Femur (tissue), 1 donor: Measurements from ENCODE around the gene CCNK.

ENCODE experiments used
- DNase-seq: peaks from one replicate; pipeline ENCODE4 v3.0.0-alpha.2; 2017

The CCNK gene

DNA sequence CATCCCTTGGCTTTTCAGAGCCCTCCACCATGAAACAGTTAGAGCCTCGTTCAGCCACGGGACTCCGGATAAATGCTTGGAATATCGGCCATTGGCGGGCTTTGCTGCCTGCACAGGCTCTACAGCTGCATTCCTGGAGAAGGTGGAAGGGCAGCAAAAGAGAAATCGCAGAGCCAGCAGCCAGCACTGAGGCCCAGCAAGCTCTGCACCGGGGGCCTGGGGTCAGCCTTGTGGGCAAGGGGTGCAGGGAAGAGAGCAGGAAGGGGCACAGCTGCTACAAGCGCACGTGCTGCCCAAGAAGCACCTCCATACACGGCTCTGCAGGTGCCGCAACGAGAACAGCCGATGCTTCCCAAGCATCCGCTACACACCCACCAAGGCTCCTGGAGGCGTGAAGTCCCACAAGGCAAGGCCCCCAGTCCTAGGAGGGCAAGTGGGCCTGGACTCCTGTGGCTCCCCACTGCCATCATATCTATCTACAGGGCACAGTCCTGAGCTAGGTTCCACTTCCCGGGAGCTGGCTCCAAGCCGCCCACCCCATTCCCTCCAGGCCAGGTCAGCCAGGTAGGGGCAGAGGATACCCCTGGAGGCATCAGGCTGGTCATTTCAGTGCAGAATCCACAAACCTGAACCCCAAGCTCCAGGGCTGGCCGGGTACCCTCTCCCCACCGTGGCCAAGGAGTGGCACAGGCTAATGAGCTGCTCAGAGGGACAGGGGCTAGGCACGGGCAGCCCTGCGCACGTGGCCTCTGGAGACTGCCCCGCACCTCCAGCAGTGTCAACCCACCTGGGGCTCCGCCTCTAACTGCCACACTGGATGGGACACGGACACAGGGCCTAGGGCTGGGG, 40.2 kb downstream of the CCNK start:
- no peak for DNase-seq

- DNase-seq: no peak
These were observed 40.8 kb downstream of the CCNK start for GRCh38 chr14:99522025-99522401.

GRCh38 chr14:99522457-99522891, 41.3 kb downstream of the CCNK start:
- DNase-seq: no peak

GRCh38 chr14:99522934-99523703, 41.9 kb downstream of the CCNK start:
- DNase-seq: no peak

DNA sequence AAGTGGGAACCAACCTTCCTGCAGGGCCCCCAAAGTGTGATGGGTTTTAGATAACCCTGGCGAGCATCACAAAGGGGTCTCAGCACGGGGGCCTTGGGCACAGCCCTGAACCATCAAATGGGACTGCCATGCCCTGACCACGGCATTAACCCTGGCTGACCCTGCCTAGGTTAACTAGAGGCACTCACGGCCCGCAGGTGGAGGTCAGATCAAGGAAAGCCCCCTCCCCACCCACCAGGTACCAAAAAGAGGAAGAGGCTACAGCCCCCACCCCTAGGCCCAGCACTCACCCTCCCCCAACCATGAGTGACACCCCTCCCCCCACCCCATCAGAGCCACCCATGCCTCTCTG, 42.5 kb downstream of the CCNK start:
- DNase-seq: no peak

- no peak for DNase-seq
These were observed 43.0 kb downstream of the CCNK start for GRCh38 chr14:99524091-99524661.

DNA sequence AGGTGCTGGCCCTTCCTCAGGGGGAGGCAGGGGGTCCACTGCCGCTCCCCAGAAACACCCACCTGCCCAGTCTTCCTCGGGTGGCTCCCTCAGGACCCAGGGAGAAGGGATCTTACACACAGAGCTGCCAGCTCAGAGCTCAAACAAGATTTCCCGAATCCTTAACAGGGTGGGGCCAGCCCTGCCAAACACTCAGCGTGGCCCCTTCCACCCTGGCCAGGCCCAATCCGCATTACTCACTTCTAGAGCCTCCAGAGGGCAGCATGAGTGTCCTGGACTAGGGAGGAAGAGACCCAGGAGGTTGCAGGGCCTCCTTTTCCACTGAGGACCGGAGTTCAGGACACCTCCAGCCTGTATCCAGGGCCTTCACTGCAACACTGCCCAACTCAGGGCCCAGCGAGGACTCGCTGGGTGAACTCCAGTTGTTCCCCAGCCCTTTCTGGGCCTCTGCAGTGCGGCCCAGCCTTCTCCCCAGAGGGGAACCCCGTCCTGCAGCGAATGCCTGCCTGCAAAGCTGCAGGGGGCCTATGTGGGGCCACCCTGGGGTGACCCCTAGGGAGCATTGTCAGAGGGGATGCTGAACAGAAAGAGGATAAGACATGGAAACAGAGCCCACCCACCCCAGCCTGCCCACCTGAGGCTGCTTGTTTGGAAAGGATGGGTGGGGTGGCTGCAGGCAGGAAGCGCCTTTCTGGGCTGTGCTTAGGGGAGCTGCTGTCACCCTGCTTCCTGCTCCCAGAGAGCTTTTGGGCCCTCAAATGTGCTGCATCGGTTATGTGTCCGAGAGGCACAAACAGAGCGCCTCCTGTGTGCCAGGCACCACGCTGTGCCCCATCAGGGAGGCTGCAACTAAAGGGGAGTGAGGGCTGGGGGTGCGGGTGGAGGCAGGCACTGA, 43.8 kb downstream of the CCNK start:
- no peak for DNase-seq

GRCh38 chr14:99525699-99526080, 44.5 kb downstream of the CCNK start:
- no peak for DNase-seq

- DNase-seq: no peak
These were observed 45.8 kb downstream of the CCNK start for GRCh38 chr14:99527026-99527425.

DNA sequence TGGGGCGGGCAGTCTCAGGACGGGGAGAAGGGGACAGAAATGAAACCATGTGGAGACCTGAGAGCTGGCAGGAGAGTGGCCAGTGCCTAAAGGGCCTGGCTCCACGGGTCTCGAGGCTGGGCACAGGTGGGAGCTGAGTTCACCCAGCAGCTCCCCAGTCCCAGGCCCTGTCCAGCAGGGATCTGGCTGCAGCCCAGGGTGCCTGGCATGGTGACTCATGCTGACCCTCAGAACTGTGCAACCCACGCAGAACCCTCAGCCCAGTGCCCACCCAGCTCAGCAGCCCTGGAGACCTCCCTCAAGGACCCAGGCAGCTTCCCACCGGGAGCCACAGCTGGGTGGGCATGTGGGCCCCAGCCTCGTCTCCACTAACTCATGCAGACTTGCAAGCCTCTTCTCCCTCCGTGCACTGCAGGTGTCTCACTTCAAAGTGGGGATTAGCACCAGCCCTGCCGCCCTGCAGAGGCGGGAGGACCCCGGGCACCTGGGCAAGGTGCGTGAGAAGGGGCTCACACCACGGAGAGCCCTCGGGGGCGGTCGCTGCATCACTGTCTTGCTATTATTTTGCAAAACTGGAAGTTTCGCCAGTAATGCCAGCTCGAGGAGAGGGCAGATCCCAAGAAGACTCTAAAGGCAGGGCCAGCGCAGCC, 46.3 kb downstream of the CCNK start:
- DNase-seq: no peak

DNA sequence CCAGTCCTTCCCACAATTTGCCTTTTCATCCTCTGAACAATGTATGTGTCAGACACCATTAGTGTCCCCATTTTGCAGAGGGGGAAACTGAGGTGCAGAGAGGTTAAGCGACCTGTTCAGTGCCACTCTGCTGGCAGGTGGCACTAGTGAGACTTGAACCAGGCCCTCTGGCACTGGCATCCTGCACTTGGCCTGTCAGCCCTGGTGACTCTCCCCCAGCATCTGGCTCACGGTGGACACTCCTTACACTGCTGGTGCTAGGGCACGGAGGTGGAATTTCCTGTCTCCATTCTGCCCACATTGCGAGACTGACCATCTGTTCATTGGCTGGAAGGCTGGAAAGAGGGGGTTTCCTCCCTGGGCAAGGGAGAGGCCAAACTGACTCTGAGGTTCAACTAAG, 48.7 kb downstream of the CCNK start:
- DNase-seq: no peak

GRCh38 chr14:99530407-99531155, 49.4 kb downstream of the CCNK start:
- DNase-seq: no peak

DNA sequence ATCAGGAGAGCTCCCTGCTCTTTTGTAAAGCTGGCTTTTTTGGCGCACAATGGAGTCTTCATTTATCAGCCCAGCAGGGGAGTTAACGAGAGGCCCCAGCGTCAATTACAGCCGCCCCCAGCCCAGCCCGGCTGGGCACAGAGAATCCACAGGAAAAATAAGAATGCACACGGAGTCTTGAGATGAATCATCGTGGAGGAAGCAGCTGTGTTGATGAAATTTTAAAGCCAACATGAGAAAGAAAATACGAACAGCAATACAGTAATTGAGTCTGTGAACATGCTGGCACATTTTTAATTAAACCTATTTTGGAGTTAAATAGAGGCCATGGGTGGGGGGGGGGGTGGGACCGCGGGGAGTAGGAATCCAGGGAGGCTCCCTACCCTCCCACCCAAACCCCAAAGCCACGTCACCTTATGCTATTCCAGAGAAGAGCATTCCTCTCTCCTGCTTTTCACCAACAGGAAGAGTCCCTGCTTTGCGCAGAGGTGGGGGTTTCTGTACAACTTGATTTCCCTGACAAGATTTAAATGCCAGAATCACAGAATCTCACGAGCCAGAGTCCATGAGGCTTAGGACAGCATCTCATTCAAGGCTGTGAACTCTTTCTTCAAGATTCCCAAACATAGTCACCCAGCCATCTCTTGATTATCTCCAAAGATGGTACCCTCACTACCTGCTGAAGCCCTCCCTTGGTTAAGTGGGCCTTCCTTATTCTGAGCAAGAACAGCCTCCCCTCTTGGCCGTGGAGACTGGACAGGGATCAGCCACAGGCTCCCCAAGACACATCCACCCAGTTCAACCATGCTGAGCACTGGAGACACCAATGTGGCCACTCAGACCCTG, 50.3 kb downstream of the CCNK start:
- no peak for DNase-seq

DNA sequence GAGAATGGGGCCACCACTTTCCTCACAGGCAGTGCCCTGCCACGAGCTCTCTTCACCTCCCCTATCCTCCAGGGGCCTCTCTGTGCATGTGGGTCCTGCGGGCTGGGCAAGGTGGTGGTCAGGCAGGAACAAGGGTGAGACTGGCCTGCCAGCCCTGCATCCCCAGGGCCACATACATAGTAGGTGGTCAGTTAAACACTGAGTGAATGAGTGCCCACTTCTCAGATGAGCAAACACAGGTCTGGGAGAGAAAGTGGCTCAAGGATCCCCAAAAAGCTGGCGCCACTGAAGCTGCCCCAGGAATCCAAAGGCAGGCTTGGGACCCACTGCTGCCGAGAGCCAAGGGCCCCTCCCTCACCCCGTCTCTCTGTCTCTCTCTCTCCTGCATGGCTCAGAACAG, 51.1 kb downstream of the CCNK start:
- DNase-seq: no peak

DNA sequence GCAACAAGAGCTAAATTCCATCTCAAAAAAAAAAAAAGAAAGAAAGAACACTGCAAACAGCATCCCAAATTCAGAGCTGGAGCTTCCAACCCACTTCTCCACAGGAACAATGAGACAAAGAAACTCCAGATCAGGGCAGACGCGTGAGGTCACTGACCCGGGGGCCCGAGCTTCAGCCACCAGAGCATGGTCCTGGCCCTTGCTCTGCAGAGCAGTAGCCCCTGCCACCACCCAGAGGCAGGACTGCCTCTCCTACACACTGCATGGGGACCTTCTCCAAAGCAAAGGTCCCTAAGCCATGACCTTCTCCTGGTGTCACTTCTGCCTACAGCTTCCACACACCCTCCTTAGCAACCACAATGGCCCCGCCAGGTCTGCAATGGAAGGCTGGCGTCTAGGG, 53.1 kb downstream of the CCNK start:
- no peak for DNase-seq

GRCh38 chr14:99534863-99535262, 53.7 kb downstream of the CCNK start:
- DNase-seq: peak; percentile 67

DNA sequence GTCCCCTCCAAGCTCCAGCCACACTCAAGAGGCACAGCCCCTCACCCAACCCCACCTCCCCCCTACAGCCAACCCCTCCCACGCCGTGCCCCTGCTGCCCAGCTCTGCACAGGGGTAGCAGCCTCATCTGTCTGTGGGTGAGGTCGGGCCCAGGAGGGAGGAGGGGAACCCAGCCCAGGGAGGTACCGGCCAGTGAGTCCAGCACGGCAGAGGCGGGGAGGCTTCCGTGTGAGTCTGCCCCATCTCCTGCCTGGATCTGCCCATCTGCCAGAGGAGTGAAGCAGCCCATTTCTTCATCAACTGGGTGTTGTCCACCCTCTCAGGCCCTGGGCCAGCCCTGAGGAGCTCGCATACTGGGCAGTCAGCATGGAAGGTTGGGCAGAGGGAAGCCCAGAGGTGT, 54.2 kb downstream of the CCNK start:
- no peak for DNase-seq

DNA sequence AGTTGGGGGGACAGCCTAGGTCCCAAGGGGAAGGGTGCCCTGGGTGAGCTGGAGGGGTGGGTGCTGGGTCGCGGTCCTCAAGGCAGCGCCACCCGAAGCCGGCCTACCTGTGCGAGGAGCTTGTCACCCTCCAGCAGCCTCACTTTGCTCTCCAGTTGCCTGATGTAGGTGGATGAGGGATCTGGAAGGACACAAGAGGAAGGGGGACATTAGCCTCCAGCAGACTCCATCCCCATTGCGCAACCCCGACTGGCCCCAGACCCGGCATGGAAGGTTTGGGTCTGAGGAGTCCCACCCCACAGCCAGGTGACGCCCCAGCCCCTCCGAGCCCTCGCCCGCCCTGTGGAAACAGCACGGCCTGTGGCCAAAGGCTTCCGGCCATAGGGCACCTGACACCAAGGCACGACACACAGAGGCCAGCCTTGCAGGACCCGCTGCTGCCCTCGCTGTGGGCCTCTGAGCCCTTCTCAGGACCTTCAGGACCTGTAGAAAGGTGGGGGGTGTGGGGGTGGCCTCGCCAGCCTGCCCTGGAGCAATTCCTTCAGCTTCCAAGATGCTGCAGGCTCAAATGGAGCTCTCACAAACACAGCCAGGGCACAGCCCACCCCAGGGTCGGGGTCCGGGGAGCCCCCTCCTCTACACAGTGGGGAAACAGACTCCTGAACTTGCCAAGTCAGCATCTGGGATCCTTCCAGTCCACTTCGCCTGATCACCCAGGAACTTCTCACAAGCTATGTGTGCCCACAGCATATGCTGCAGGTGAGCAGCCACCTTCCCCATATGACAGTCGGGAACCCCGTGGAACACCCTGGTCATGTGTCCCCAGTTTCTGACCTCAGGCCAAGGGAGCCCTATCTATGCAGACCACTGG, 54.9 kb downstream of the CCNK start:
- DNase-seq: no peak

- DNase-seq: peak; percentile 50
These were observed 56.2 kb downstream of the CCNK start for GRCh38 chr14:99537399-99537798.

DNA sequence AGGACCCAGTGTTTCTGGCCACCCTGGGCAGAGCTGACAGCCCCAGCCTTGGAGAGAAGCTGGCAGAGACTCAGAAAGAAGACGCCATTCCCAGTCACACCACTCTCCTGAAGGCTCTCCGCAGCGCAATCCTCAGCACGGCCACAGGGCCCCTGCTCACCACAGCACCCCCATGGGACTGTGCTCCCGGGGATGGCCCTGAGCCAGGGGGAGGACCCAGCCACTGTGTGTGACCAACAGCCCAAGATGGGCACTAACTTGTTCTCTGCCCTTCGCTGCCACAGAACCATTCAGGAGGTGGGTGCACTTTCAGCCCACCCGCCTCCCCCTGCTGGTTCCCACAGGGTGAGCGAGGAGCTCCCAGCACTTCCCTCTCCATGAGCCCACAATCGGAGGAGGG, 57.1 kb downstream of the CCNK start:
- DNase-seq: peak; percentile 62
